ENCODE data around the gene ADAM12. TPM values are rescaled to one million over a fixed set of nuclear protein-coding genes. Genes with fewer than 3 reads are reported as not detected.

The ADAM12 gene
- polyA plus RNA-seq, 1 donor from 2014 or later = 0.09 TPM

GRCh38 chr10:126043389-126043788 is 344.9 kb downstream of the ADAM12 start:
- no peaks in the 10 kb centered on the region for H3K9me3 ChIP-seq (ENCODE audit: low read length)
- no peak overlapping the region for H3K9ac ChIP-seq (ENCODE audit: low read length)
- H3K79me2 ChIP-seq (replicated peaks; ENCODE audit: insufficient read depth, low read length) = no peaks in the 10 kb centered on the region
- no peak overlapping the region for H3K4me3 ChIP-seq (ENCODE audit: low read length)
- no peaks in the 10 kb centered on the region for H4K20me1 ChIP-seq (ENCODE audit: insufficient read depth)
- H3K9me2 ChIP-seq (ENCODE audit: insufficient read depth, low read length) = no peaks in the 10 kb centered on the region
- TF ChIP-seq SMC3 (conservative IDR thresholded peaks at IDR 0.05; ENCODE audit: poor library complexity) = no peak
- no peak for TF ChIP-seq EP300 (conservative IDR thresholded peaks at IDR 0.05; ENCODE audit: poor library complexity, severe bottlenecking)
- TF ChIP-seq POLR2AphosphoS5 (IDR thresholded peaks at IDR 0.05) = no peak
- no peak for TF ChIP-seq EZH2 (IDR thresholded peaks at IDR 0.05; ENCODE audit: borderline replicate concordance, insufficient read depth, low read length, poor library complexity, severe bottlenecking)
- no peak for TF ChIP-seq REST (IDR thresholded peaks at IDR 0.05; ENCODE audit: borderline replicate concordance)
- no peak for TF ChIP-seq RAD21 (conservative IDR thresholded peaks at IDR 0.05)
- TF ChIP-seq TAF1 (IDR thresholded peaks at IDR 0.05; ENCODE audit: low read depth) = no peak
- TF ChIP-seq CTCF (IDR thresholded peaks at IDR 0.05; ENCODE audit: poor library complexity, severe bottlenecking) = no peak
- no peak for TF ChIP-seq MXI1 (conservative IDR thresholded peaks at IDR 0.05; ENCODE audit: poor library complexity, severe bottlenecking)
- no peak overlapping the region for H3K4me2 ChIP-seq (ENCODE audit: low read length)
- H3F3A ChIP-seq (ENCODE audit: insufficient read depth, low read length, poor library complexity, severe bottlenecking) = no peaks in the 10 kb centered on the region
- H3K36me3 ChIP-seq (ENCODE audit: insufficient read depth, low read length) = no peaks in the 10 kb centered on the region
- H3K27ac ChIP-seq (ENCODE audit: low read length) = no peak overlapping the region
- no peaks in the 10 kb centered on the region for H3K27me3 ChIP-seq (ENCODE audit: insufficient read depth, low read depth, low read length)
- H2AFZ ChIP-seq (ENCODE audit: low read depth, low read length) = no peak overlapping the region

GRCh38 chr10:126042906-126043305 is 345.4 kb downstream of the ADAM12 start:
- H3K27me3 ChIP-seq (ENCODE audit: insufficient read depth, low read depth, low read length) = no peaks in the 10 kb centered on the region
- H2AFZ ChIP-seq (ENCODE audit: low read depth, low read length) = no peak overlapping the region
- H3K9ac ChIP-seq (ENCODE audit: low read length) = no peak overlapping the region
- H3K27ac ChIP-seq (ENCODE audit: low read length) = no peak overlapping the region
- H3K36me3 ChIP-seq (ENCODE audit: insufficient read depth, low read length) = no peaks in the 10 kb centered on the region
- no peaks in the 10 kb centered on the region for H3F3A ChIP-seq (ENCODE audit: insufficient read depth, low read length, poor library complexity, severe bottlenecking)
- H3K9me3 ChIP-seq (ENCODE audit: low read length) = no peaks in the 10 kb centered on the region
- H3K9me2 ChIP-seq (ENCODE audit: insufficient read depth, low read length) = no peaks in the 10 kb centered on the region
- no peak for TF ChIP-seq REST (IDR thresholded peaks at IDR 0.05; ENCODE audit: borderline replicate concordance)
- no peak for TF ChIP-seq EP300 (conservative IDR thresholded peaks at IDR 0.05; ENCODE audit: poor library complexity, severe bottlenecking)
- no peak for TF ChIP-seq TAF1 (IDR thresholded peaks at IDR 0.05; ENCODE audit: low read depth)
- TF ChIP-seq RAD21 (conservative IDR thresholded peaks at IDR 0.05) = no peak
- TF ChIP-seq CTCF (IDR thresholded peaks at IDR 0.05; ENCODE audit: poor library complexity, severe bottlenecking) = no peak
- no peak for TF ChIP-seq EZH2 (IDR thresholded peaks at IDR 0.05; ENCODE audit: borderline replicate concordance, insufficient read depth, low read length, poor library complexity, severe bottlenecking)
- TF ChIP-seq MXI1 (conservative IDR thresholded peaks at IDR 0.05; ENCODE audit: poor library complexity, severe bottlenecking) = no peak
- TF ChIP-seq SMC3 (conservative IDR thresholded peaks at IDR 0.05; ENCODE audit: poor library complexity) = no peak
- no peak for TF ChIP-seq POLR2AphosphoS5 (IDR thresholded peaks at IDR 0.05)
- no peak overlapping the region for H3K4me2 ChIP-seq (ENCODE audit: low read length)
- no peak overlapping the region for H3K4me3 ChIP-seq (ENCODE audit: low read length)
- no peaks in the 10 kb centered on the region for H4K20me1 ChIP-seq (ENCODE audit: insufficient read depth)
- no peaks in the 10 kb centered on the region for H3K79me2 ChIP-seq (replicated peaks; ENCODE audit: insufficient read depth, low read length)
